Ramos (cell line): ENCODE measurements around the gene HNRNPA2B1.
"Not testable (repeated sequence)": the region's sequence is repeated elsewhere in the genome, so short reads cannot be mapped to it uniquely, and the experiment has no call there.

Source experiments
- in situ Hi-C: fragments of 300-500 bp; cut with MboI; formaldehyde crosslinking; loops from one replicate; pipeline ENCODE4 v1.14.3; 2022; ENCODE audit warnings: low sequenced_read_pairs; ENCODE audit not compliant: unreplicated experiment

Gene HNRNPA2B1

DNA sequence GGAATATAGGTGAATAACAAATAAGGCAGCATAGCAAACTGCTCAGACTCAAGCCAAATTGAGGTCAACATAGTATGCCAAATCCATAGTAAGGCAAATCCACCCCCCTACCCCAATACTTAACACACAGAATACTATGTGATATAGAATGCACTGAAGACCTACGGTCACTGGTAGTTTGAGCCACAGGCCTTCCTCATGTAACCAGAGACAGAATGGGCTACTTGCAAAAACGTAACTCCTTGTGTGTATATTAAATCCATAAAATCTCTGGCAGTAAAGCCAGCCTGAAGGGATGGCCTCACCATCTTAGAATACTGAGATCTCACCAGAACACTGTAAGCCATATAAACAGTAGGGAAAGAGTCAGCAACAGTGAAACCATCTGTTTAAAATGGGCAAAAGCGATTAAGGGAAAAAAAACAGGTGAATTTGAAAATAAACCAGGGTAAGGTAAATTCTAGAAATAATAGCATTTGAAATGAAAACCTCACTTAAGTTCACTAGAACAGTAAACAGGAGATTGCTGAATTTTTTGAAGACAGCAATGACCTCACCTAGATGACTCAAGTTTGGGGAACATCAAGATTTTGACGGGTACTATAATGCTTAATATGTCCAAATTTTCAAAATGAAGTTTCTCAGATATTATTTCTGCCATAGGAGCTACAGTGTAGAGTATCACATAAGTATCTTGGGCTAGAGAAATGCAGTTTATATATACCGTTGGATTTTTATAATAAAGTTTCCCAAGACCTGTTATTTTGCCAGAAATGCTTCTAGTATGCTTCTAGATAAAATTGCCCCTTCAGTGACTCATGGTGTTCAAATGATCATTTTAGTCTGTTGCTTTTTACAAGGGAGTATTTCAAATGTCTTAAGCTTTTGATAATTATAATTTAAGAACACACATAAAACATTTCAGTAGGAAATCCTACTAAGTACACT lies 13.9 kb downstream of the HNRNPA2B1 start:
- in situ Hi-C loops, result no loop called here

DNA sequence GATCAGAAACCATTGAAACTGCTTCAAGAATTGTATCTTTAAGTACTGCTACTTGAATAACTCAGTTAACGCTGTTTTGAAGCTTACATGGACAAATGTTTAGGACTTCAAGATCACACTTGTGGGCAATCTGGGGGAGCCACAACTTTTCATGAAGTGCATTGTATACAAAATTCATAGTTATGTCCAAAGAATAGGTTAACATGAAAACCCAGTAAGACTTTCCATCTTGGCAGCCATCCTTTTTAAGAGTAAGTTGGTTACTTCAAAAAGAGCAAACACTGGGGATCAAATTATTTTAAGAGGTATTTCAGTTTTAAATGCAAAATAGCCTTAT lies 14.7 kb downstream of the HNRNPA2B1 start:
- in situ Hi-C loops, result no loop called here

DNA sequence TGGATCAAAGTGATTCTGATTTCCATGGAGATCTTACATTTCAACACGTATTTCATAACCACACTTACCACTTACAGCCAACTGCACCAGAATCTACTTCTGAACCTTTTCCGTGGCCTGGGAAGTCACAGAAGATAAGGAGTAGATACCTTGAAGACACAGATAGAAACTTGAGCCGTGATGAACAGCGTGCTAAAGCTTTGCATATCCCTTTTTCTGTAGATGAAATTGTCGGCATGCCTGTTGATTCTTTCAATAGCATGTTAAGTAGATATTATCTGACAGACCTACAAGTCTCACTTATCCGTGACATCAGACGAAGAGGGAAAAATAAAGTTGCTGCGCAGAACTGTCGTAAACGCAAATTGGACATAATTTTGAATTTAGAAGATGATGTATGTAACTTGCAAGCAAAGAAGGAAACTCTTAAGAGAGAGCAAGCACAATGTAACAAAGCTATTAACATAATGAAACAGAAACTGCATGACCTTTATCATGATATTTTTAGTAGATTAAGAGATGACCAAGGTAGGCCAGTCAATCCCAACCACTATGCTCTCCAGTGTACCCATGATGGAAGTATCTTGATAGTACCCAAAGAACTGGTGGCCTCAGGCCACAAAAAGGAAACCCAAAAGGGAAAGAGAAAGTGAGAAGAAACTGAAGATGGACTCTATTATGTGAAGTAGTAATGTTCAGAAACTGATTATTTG lies 15.3 kb downstream of the HNRNPA2B1 start:
- in situ Hi-C loops, result no loop called here

DNA sequence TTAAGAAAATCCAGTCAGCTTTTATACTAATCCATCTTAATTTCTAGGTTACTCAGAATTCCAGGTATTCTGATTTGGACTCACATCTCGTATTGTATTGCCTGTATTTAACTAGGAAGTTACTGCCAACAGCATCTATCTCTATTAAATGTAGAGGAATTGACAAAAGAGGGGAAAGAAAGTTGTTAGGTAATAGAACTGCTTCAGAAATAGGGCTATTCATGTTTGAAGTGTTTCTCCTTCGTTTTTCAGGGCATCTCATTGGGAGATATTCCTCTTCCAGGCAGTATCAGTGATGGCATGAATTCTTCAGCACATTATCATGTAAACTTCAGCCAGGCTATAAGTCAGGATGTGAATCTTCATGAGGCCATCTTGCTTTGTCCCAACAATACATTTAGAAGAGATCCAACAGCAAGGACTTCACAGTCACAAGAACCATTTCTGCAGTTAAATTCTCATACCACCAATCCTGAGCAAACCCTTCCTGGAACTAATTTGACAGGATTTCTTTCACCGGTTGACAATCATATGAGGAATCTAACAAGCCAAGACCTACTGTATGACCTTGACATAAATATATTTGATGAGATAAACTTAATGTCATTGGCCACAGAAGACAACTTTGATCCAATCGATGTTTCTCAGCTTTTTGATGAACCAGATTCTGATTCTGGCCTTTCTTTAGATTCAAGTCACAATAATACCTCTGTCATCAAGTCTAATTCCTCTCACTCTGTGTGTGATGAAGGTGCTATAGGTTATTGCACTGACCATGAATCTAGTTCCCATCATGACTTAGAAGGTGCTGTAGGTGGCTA lies 16.1 kb downstream of the HNRNPA2B1 start:
- in situ Hi-C loops, result not testable (repeated sequence)

DNA sequence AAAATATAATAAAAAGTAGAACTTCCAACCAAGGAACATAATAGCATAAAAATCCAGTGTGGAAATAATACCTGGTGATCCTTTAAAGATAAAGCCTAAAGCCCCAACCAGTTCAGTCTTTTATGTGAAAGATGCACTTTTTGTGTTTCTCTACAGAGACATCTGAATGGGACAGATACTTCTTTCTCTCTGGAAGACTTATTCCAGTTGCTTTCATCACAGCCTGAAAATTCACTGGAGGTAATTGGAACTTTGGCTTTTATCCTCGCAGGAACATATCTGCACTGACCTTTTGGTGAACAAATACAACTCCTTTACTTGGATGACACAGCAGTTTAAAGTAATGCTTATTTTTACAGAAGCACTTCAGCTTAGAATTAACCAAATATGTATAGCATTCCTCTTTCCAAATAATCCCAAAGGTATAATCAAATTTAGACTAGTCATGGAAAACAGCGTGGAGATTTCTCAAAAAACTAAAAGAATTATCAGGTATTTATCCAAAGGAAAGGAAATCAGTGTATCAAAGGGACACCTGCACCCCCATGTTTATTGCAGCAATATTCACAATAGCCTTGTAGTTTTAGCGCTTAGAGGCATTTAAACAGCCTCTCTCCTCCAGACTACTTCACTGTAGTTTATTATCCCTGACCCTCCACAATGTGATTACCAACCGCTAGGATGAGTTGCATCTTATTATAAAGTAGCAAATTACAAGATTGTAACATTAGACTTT lies 16.8 kb downstream of the HNRNPA2B1 start:
- in situ Hi-C loops, result no loop called here

DNA sequence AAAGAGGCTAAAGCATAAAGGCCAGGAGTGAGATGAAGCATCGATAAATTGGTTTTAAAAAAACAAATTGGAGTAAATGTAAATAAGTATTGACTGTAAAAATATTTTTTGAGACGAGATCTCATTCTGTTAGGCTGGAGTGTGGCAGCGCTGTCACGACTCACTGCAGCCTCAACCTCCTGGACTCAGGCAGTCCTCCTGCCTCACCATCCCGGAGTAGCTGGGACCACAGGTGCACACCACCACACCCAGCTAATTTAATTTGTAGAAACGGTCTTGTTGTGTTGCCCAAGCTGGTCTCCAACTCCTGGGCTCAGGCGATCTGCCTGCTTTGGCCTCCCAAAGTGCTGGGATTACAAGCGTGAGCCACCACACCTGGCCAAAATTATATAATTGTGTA lies 17.8 kb downstream of the HNRNPA2B1 start:
- in situ Hi-C loops, result no loop called here

DNA sequence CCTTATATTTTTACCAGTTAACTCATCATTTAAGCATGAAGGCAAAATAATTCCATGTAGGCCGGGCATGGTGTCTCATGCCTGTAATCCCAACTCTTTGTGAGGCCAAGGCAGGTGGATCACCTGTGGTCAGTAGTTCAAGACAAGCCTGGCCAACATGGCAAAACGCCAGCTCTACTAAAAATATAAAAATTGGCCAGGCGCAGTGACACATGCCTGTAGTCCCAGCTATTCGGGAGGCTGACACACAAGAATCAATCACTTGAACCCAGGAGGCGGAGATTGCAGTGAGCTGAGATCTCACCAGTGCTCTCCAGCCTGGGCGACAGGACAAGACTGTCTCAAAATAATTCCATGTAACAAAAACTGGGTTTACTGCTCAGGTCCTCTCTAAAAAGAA lies 18.3 kb downstream of the HNRNPA2B1 start:
- in situ Hi-C loops, result no loop called here

DNA sequence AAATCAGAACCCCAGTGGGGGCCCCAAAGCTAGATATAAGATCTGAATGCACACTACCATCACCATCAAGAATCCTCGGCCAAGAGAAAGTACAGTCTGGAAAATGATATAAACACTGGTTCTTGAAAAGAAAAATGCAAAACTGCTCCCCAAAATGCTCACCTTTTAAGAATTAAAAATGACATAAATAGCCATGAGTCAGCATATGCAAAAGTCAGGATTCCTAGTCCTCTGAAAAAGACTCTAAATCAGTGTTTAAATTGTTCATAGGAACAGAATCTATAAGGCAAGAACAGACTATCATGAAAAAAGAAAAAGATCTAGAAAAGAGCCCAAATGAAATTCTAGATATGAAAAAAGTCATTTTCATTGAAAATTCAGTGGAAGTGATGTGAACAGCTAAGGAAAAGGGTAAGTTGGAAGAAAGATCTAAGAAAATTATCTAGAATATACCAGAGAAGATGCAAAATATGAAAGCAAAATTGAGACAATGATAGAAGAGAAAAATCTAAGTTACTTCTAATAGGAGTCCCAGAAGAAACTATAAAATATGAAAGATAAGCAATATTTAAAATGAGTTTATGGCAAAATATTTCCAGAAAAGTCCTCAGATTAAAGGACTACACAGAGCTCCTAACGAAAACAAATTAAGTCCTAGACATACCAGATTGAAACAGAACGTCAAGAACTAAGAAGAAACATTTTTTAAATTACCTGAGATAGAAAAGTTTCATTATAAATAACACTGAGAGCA lies 18.9 kb downstream of the HNRNPA2B1 start:
- in situ Hi-C loops, result no loop called here

DNA sequence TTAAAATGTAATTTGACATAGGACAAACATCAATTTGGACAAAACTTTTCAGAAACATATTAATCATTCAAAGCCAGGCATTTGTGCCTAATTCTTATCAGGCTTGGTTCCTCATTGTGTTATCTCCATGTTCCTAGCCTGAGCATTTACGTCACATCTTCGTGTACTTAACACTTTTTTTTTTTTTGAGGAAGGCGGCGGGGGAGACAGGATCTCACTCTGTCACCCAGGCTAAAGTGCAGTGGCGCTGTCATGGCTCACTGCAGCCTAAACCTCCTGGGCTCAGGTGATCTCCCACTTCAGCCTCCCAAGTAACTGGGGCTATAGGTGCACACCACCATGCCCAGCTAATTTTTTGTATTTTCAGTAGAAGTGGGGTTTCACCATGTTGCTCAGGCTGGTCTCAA lies 19.8 kb downstream of the HNRNPA2B1 start:
- in situ Hi-C loops, result no loop called here

DNA sequence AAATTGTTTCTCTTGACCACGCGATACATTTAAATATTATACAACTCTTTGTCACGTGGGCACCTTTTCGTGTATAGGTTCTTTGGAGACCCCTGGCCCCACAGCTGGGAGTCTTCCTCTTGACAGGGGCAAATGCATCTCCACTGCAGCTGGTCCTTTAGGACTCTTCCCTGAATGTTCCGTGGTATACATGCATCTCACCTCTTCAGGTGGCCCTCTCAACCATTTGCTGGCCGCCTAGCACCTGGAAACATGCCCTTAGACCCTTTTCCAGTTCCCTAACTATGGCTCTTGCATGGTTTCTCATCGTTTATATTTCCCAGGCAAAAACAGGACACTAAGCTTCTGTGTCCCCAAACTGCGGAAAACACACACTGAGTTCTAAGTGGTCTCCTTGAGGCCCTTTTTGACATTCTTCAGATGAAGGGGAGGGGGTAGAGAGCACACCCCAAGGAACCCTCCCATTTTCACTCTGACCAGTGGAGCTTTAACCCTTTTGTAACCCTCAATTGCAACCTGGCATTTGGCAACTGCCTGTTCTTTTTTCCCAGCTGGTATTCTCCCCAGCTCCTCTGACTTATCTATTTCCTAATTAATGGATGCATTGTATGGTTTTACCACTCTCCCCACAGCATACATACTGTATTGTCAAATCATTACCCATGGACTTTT lies 20.6 kb downstream of the HNRNPA2B1 start:
- in situ Hi-C loops, result no loop called here

DNA sequence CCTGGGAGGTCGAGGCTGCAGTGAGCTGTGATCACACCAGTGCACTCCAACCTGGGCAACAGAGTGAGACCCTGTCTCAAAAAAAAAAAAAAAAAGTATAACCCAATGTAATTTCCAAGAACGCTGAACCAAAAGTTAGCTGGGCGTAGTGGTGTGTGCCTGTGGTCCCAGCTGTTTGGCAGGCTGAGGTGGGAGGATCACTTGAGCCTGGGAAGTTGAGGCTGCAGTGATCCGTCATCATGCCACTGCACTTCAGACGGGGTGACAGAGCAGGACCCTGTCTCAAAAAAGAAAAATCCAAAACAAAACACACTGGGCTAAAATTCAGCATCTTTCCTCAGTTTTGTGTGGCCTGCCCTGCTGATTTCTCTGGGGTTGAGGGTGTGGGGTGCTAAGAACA lies 21.1 kb downstream of the HNRNPA2B1 start:
- in situ Hi-C loops, result no loop called here

DNA sequence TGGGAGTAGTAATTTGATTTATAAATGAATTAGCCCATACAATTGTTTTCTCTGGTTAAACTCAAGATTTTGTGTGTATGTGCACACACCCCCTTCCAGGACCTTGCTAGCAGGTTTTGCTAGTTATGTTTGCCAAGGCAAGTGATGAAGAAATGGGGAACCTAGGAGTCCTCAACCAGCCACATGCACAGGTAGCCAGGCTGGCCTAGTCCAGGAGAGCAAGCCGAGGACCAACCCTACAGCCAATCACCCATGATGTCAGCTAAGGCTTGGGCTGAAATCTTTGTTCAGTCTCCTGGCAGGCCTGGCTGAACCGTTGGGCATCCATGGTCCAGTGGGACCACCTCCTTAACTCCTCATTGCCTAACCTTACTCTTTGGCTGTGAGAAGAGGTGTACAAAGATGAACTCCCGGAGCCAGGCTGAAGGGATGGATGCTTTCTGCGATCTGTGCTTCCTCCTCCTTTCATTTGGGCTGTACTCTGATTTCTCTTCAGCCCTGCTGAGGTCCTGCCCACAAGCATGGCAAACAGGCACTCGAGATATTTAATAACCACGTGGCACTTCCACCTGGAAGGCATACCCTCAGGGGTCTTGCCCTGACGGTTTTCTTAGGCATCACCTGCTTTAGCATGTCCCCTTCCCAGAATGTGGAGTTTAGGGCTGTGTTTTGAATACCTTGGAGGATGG lies 22.1 kb downstream of the HNRNPA2B1 start:
- in situ Hi-C loops, result no loop called here

DNA sequence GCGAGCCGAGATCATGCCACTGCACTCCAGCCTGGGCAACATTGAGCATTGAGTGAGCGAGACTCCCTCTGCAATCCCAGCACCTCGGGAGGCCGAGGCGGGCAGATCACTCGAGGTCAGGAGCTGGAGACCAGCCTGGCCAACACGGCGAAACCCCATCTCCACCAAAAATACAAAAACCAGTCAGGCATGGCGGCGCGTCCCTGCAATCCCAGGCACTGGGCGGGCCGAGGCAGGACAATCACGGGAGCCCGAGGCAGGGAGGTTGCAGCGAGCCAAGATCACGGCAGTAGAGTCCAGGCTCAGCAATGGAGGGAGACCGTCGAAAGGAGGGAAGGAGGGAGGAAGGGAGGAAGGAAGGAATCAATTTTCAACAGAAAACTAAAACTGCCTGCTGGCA lies 23.3 kb downstream of the HNRNPA2B1 start:
- in situ Hi-C loops, result not testable (repeated sequence)

DNA sequence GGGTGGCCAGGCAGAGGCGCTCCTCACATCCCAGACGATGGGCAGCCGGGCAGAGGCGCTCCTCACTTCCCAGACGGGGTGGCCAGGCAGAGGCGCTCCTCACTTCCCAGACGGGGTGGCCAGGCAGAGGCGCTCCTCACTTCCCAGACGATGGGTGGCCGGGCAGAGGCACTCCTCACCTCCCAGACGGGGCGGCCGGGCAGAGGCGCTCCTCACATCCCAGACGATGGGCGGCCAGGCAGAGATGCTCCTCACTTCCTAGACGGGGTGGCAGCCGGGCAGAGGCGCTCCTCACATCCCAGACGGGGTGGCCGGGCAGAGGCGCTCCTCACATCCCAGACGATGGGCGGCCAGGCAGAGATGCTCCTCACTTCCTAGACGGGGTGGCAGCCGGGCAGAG lies 23.9 kb downstream of the HNRNPA2B1 start:
- in situ Hi-C loops, result not testable (repeated sequence)

DNA sequence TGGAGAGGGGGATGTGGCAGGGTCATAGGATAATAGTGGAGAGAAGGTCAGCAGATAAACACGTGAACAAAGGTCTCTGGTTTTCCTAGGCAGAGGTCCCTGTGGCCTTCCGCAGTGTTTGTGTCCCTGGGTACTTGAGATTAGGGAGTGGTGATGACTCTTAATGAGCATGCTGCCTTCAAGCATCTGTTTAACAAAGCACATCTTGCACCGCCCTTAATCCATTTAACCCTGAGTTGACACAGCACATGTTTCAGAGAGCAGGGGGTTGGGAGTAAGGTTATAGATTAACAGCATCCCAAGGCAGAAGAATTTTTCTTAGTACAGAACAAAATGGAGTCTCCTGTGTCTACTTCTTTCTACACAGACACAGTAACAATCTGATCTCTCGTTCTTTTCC lies 24.6 kb downstream of the HNRNPA2B1 start:
- in situ Hi-C loops, result not testable (repeated sequence)

DNA sequence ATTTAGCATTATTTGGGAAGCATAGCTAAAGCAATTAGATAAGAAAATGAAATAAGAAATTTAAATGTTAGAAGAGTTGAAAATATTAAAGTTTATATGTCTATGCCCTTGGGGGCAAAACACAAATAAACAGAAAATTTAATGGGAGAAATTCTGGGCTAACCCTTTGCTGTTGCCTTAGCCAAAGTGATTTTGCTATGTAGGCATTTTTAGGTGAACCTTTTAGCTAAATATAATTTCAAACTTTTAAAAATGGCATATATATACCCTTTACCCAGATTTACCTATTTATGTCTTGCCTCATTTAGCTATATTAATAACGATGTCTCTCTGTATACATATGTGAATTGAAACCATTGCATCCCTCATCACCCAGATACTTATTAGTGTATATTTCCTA lies 28.5 kb downstream of the HNRNPA2B1 start:
- in situ Hi-C loops, result loop anchor here (25.0 kb wide), 1 partner anchor 1990 kb away; no protein-coding TSS in a partner anchor

DNA sequence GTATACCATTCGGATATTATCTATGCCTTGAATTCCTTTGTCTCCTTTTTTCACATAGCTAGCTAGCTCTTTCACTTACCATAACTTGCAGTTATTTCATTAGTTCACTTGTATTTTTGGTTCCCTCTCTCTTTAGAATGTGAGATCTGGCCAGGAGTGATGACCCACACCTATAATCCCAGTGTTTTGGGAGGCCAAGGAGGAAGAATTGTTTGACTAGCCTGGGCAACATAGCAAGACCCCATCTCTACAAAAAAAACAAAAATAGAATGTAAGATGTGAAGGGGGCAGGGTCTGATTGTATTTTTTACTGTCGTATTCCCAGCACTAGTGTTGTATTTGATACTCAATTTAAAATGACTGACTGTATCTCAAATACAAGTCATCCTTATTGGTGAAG lies 28.9 kb downstream of the HNRNPA2B1 start:
- in situ Hi-C loops, result loop anchor here (25.0 kb wide), 1 partner anchor 1991 kb away; no protein-coding TSS in a partner anchor

DNA sequence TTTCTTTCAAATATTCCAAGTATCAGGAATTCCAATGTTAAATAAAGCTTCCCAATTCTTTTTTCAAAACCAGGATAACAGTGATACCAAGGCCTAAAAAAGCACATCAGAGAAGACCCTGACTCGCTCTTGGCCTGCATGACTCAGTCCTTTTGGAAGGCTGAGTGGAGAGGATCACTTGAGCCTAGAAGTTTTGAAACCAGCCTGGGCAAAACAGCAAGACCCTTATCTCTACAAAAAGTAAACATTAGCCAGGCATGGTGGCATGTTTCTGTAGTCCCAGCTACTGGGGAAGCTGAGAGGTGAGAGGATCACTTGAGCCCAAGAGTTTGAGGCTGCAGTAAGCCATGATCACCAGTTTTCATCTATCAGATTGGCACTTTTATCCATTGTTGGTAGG lies 29.9 kb downstream of the HNRNPA2B1 start:
- in situ Hi-C loops, result loop anchor here (25.0 kb wide), 1 partner anchor 1992 kb away; no protein-coding TSS in a partner anchor
